DND-41 (cell line): ENCODE data around the gene SIRT1.

Source experiments
- ATAC-seq: fragments of 200-7000 bp; cut with Tn5 transposase; 3 replicates; pipeline ENCODE4 v1.9.1; 2021; ENCODE audit warnings: low read depth; ENCODE audit not compliant: insufficient read depth
- DNase-seq: peaks from one replicate; pipeline ENCODE4 v3.0.0-alpha.2; 2020
- H2AFZ ChIP-seq: 2 replicates; pipeline ENCODE4 v1.6.0; 2012; ENCODE audit warnings: low read depth, low read length
- H3K27ac ChIP-seq: 2 replicates; pipeline ENCODE4 v1.5.1; 2012; ENCODE audit warnings: low read length, inconsistent platforms
- H3K27me3 ChIP-seq: fragments of 200-600 bp; sonication (generic); 2 replicates; pipeline ENCODE4 v1.6.0; 2012; ENCODE audit warnings: low read length, mild to moderate bottlenecking, inconsistent platforms; ENCODE audit not compliant: insufficient read depth, poor library complexity
- H3K36me3 ChIP-seq: 2 replicates; pipeline ENCODE4 v1.5.1; 2012; ENCODE audit warnings: low read length, inconsistent platforms; ENCODE audit not compliant: insufficient read depth
- H3K4me1 ChIP-seq: 2 replicates; pipeline ENCODE4 v1.5.1; 2012; ENCODE audit warnings: mild to moderate bottlenecking, low read length; ENCODE audit not compliant: insufficient read depth
- H3K4me2 ChIP-seq: 2 replicates; pipeline ENCODE4 v1.6.0; 2012; ENCODE audit warnings: mild to moderate bottlenecking, moderate library complexity, low read length, inconsistent platforms; ENCODE audit not compliant: insufficient read depth
- H3K4me3 ChIP-seq, 2 experiments: fragments of 200-600 bp in 1 of 2; shearing (Covaris generic) in 1 of 2; 2 replicates each; pipeline ENCODE4 v1.5.1; 2012 to 2016; ENCODE audit warnings: inconsistent platforms in 2 of 2, low read length in 2 of 2, mild to moderate bottlenecking in 2 of 2, low read depth in 1 of 2, moderate library complexity in 1 of 2
- H3K79me2 ChIP-seq: 2 replicates; pipeline ENCODE4 v1.6.0; 2012; ENCODE audit warnings: low read length, inconsistent platforms; ENCODE audit not compliant: insufficient read depth
- H3K9ac ChIP-seq: 2 replicates; pipeline ENCODE4 v1.6.0; 2012; ENCODE audit warnings: low read depth, mild to moderate bottlenecking, inconsistent platforms, low read length, moderate library complexity
- H3K9me3 ChIP-seq: 2 replicates; pipeline ENCODE4 v1.5.1; 2012; ENCODE audit warnings: low read length, moderate library complexity, mild to moderate bottlenecking, inconsistent platforms; ENCODE audit not compliant: insufficient read depth, severe bottlenecking
- H4K20me1 ChIP-seq: 2 replicates; pipeline ENCODE4 v1.6.0; 2012; ENCODE audit warnings: low read length; ENCODE audit not compliant: insufficient read depth
- EZH2 ChIP-seq: IDR thresholded peaks from 3 replicates; pipeline ENCODE4 v1.6.1; 2012; ENCODE audit warnings: borderline replicate concordance, low read depth, mild to moderate bottlenecking, moderate library complexity, low read length, inconsistent platforms; ENCODE audit not compliant: severe bottlenecking
- TF ChIP-seq, protein P1 (sequence below): IDR thresholded peaks from 2 replicates; pipeline ENCODE4 v1.5.1; 2012; ENCODE audit warnings: borderline replicate concordance, low read length, moderate library complexity, mild to moderate bottlenecking; ENCODE audit not compliant: poor library complexity, severe bottlenecking; ENCODE audit errors: extremely low read depth

Gene SIRT1

DNA sequence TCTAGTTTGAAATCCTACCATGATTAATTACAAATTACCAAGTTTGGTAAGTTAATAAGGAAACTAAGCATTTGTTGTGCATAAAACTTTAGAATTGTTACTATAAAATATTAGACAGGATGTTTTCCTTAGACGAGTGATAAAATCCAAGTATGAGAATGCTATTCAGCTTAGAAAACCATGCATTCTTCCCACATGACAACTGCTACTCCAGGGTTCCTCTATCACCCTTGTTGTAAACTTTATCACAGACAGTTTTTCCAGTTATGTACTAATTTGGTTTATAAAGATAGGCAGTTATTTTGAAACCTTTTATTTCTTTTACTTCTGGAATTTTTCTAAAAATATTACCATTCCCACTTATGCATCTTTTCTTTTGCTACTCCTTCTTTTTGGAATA, 52.0 kb downstream of the SIRT1 start:
- no peaks in the 10 kb centered on the region for H3K27me3 ChIP-seq
- no peak overlapping the region for H3K9ac ChIP-seq
- TF ChIP-seq EZH2: no peak
- TF ChIP-seq, protein P1, sequence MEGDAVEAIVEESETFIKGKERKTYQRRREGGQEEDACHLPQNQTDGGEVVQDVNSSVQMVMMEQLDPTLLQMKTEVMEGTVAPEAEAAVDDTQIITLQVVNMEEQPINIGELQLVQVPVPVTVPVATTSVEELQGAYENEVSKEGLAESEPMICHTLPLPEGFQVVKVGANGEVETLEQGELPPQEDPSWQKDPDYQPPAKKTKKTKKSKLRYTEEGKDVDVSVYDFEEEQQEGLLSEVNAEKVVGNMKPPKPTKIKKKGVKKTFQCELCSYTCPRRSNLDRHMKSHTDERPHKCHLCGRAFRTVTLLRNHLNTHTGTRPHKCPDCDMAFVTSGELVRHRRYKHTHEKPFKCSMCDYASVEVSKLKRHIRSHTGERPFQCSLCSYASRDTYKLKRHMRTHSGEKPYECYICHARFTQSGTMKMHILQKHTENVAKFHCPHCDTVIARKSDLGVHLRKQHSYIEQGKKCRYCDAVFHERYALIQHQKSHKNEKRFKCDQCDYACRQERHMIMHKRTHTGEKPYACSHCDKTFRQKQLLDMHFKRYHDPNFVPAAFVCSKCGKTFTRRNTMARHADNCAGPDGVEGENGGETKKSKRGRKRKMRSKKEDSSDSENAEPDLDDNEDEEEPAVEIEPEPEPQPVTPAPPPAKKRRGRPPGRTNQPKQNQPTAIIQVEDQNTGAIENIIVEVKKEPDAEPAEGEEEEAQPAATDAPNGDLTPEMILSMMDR: no peak
- no peaks in the 10 kb centered on the region for H3K4me1 ChIP-seq
- DNase-seq (no peak), ATAC-seq (no peak)
- H3K4me2 ChIP-seq: no peak overlapping the region
- H2AFZ ChIP-seq: no peak overlapping the region
- H4K20me1 ChIP-seq: no peaks in the 10 kb centered on the region
- H3K9me3 ChIP-seq: no peaks in the 10 kb centered on the region
- no peak overlapping the region for H3K4me3 ChIP-seq
- no peaks in the 10 kb centered on the region for H3K79me2 ChIP-seq
- H3K36me3 ChIP-seq: peaks cover 35% of the 10 kb centered on the region
- no peak overlapping the region for H3K27ac ChIP-seq

DNA sequence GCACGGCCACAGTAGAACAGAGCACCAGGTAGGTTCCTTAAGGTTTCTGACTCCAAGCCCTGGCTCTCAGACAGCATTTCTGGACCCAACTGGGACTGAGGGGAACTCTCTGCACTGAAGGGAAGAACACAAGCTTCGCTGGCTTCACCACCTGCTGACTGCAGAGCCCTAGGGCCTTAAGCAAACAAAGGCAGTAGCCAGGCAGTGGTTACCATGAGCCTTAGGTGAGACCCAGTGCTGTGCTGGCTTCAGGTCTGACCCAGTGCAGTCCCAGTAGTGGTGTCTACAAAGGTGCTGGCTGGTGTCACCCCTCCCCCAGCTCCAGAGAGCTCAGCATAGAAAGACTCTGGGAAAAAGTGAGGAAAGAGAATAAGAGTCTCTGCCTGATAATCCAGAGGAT, 59.5 kb downstream of the SIRT1 start:
- H3K27me3 ChIP-seq: no peaks in the 10 kb centered on the region
- H2AFZ ChIP-seq: no peak overlapping the region
- H3K4me3 ChIP-seq: no peak overlapping the region
- no peak for DNase-seq
- no peaks in the 10 kb centered on the region for H3K9me3 ChIP-seq
- no peak overlapping the region for H3K4me2 ChIP-seq
- ATAC-seq: no peak
- peaks cover 37% of the 10 kb centered on the region for H3K36me3 ChIP-seq
- H3K9ac ChIP-seq: no peak overlapping the region
- no peaks in the 10 kb centered on the region for H4K20me1 ChIP-seq
- TF ChIP-seq, protein P1: no peak
- TF ChIP-seq EZH2: no peak
- H3K4me1 ChIP-seq: no peaks in the 10 kb centered on the region
- no peak overlapping the region for H3K27ac ChIP-seq
- H3K79me2 ChIP-seq: no peaks in the 10 kb centered on the region

DNA sequence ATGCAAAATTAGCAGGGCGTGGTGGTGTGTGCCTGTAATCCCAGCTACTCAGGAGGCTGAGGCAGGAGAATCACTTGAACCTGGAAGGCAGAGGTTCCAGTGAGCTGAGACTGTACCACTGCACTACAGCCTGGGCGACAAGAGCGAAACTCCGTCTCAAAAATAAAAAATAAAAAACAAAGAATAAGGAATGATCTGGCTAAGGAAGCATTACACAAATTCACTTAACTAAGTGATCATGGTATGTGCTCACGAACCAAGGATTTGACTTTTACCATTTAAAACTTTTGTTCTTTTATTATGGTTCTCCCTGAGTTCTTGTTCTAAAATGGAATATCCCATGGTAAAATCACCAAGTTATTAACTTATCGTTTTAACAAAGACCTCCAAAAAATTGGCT, 71.2 kb downstream of the SIRT1 start:
- Histone ChIP-seq H3K27me3 (no peaks in the 10 kb centered on the region), H3K9me3 (no peaks in the 10 kb centered on the region), H3K36me3 (peaks cover 4% of the 10 kb centered on the region), H3K4me2 (no peak overlapping the region), H3K4me1 (no peaks in the 10 kb centered on the region), H3K9ac (no peak overlapping the region), H4K20me1 (no peaks in the 10 kb centered on the region), H3K27ac (no peak overlapping the region), H2AFZ (no peak overlapping the region), H3K4me3 (no peak overlapping the region), H3K79me2 (no peaks in the 10 kb centered on the region)
- DNase-seq: no peak
- TF ChIP-seq, protein P1: no peak
- no peak for TF ChIP-seq EZH2
- ATAC-seq: no peak
